ENCODE data around the gene FUCA2.
"Not testable (repeated sequence)": the region's sequence is repeated elsewhere in the genome, so short reads cannot be mapped to it uniquely, and the experiment has no call there.

FUCA2 gene

DNA sequence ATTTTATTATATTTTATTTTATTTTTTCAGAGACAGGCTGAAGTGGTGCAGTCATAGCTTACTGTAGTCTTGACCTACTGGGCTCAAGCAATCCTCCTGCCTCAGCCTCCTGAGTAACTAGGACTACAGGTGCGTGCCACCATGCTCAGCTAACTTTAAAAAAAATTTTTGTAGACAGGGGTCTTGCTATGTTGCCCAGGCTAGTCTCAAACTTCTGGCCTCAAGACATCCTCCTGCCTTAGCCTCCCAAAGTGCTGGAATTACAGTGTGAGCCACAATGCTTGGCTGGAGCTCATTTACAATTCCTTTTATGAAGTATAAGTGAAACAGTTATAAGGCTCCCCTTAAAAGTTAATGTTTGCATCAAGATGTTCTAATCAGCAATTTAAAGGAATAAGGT lies 14.5 kb downstream of the FUCA2 start:
- DNase-seq (ENCODE audit: low read depth) = no peak

DNA sequence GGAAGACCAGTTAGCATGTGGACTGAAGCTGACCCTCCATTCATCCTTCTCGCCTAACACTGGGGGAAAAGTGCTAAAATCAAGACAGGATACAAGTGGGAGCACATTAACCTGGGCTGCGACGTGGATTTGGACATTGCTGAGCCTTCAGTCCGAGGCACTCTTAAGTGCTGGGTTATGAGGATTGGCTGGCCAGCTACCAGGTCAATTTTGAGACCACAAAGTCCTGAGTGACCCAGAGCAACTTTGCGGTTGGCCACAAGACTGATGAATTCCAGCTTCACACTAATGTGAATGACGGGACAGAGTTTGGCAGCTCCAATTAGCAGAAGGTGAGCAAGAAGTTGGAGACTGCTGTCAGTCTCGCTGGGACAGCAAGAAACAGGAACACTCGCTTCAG lies 20.7 kb downstream of the FUCA2 start:
- no peak for DNase-seq (ENCODE audit: low read depth)

DNA sequence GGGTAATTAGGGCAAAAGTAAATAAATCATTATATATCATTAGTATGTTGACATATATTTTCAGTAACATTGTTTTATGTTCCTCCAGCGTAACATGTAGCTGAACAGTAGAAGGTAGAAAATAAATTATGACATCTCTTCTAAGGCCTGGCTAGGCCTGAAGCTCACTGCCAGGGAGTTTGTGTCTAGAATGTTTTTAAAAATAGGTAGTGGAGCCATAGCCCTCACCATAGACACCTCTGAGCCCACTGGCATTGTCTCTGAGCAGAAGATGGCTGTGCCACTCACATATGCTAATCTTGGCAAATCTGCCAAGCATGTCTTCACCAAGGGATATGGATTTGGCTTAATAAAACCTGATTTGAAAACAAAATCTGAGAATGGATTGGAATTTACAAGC lies 21.3 kb downstream of the FUCA2 start:
- DNase-seq (ENCODE audit: low read depth) = no peak

DNA sequence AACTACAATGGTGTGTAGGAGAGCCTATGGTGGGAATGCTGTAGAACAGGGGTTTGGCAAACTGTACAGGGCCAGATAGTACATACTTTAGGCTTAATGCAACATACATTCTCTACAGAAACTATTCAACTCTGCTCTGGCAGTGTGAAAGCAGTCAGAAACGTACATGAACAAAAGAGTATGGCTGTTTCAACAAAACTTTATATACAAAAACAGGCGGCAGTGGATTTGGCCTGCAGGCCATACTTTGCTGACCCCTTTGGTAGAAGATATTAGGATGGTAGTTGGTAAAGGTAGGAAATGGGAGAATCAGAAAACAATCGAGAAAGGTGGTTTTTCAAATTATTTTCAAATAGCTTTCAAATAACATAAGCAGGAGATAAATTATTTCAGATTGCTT lies 24.8 kb downstream of the FUCA2 start:
- DNase-seq (ENCODE audit: low read depth) = no peak

DNA sequence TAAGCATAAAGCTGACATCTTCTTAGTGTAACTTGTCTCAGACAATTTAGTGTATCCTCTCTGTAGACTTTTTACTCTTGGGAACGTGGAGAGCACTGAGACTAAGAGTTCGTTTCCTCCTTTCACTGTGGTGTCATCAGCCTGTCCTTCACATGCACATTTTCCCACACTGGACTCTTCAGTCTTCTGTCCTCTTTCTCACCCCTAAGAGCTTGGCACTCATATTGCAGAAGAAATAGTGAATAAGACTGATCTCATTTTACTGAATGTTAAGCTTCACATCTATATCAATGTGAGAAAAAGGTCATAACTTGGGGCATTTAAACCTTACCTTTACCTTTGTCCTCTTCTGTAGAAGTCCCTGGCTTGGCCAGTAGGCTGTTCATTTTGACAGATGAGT lies 25.6 kb downstream of the FUCA2 start:
- DNase-seq (ENCODE audit: low read depth) = no peak

DNA sequence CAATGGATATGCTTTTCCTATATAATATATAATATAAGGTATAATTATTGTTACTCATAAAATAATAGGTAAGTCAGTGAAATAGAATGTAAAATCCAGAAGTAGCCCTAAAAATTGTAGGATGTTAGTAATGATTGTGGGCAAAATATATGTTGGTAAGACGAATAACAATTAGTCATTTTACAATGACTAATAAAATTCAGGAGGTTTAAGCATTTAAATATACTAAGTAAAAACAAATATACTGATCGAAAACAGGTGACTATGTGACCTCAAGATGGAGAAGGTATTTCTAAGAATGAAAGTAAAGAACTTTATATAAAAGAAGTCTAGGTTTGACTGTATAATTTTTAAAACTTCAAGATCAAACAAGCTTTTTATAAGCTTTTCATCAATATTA lies 28.9 kb downstream of the FUCA2 start:
- no peak for DNase-seq (ENCODE audit: low read depth)

DNA sequence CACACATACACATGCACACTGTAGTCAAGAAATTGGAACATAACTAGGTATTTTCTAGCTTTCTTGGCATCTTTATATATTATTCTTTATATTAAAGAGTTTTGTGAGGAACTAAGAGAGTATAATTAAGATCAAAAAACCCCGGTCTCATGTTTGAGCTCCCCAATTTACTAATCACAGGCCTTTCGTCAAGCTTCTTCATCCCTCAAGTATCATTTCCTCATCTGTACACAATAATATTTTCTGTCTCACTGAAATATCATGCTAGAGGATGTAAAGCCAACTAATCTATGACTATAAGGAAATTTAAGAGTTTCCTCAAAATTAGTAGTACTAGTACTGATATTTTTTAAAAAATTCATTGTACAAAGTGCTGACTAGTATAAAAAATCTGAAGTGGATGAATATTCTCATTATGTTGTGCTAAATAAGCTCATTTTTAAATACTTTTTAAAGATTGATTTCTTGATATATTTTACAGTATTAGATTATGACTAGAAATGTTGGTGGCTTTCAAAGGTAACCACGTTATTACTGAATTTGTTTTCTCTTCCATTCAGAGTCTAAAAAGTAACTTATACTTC lies 32.9 kb downstream of the FUCA2 start:
- DNase-seq (ENCODE audit: low read depth) = no peak

DNA sequence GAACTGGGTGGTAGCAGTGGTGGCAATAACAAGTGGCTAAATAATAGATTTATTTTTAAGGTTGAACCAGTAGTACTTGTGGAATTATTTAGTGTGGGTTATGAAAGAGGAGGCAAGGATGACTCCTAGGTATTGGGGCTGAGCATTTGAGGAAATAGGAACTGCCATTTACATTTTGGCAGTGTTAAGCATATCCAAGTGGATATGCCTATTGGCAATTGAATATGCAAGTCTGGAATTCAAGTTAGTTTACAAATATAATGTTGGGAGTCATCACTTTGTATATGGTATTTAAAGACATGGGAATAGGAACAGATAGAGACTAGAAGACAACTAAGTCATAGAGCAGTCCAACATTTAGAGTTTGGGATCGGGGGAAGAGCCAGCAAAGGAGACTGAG lies 35.0 kb downstream of the FUCA2 start:
- DNase-seq (ENCODE audit: low read depth) = no peak

DNA sequence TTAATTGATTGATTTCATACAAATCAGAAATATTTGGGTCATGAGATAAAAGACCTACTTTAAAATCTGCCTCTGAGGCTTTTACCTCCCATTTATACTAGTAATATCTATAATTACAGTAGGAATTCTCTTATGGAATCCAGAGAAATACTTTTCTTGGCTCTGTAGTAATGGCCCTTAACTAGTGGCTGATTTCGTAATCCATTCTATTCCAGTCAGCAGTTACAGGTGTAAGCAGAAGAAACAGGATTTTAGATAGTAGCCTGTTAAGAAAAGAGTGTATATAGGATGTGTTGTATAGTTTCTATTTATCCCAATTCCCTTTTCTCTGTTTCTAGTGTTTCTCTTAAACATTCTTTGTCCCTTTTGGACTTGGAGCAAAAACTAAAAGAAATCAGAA lies 39.7 kb downstream of the FUCA2 start:
- DNase-seq (ENCODE audit: low read depth) = no peak

DNA sequence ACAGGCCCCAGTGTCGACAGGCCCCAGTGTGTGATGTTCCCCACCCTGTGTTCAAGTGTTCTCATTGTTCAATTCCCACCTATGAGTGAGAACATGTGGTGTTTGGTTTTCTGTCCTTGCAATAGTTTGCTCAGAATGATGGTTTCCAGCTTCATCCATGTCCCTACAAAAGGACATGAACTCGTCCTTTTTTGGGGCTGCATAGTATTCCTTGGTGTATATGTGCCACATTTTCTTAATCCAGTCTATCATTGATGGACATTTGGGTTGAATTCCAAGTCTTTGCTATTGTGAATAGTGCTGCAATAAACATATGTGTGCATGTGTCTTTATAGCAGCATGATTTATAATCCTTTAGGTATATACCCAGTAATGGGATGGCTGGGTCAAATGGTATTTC lies 42.7 kb downstream of the FUCA2 start:
- not testable (repeated sequence) for DNase-seq (ENCODE audit: low read depth)

DNA sequence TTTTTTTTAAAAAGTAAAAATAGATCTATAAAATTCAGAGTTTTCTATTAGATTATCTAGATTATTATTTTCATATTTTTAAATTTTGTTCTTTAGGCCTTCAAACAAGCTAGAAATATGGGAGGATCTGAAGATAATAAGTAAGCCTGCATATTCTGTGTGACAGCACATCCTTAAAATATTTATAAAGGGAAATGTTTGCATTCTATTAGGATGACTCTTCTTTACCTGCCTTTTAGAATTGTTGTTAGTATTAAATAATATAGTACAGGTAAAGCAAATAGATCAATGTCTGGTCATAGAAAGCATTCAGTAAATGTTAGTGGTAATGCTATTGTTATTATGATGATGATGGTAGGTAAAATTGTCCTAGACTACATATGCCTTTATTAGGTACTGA lies 43.5 kb downstream of the FUCA2 start:
- DNase-seq (ENCODE audit: low read depth) = no peak

DNA sequence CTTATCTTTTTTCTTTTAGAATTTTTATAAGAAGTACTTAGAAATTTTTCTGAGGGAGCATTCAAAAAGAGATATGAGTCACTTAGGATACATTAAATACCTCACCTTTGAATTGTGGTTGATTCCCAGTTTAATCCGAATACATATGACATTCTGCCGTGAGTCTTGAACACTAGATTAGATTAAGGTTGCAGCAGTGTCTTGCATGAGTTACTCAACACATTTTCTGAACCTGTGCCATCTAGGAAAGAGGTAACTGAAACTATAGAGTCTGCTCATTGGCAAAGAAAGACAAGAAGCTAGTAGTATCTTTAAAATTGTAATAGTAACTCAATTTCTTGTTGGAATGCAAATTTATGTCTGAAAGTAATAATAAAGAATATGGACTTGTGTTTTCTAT lies 46.0 kb downstream of the FUCA2 start:
- no peak for DNase-seq (ENCODE audit: low read depth)

DNA sequence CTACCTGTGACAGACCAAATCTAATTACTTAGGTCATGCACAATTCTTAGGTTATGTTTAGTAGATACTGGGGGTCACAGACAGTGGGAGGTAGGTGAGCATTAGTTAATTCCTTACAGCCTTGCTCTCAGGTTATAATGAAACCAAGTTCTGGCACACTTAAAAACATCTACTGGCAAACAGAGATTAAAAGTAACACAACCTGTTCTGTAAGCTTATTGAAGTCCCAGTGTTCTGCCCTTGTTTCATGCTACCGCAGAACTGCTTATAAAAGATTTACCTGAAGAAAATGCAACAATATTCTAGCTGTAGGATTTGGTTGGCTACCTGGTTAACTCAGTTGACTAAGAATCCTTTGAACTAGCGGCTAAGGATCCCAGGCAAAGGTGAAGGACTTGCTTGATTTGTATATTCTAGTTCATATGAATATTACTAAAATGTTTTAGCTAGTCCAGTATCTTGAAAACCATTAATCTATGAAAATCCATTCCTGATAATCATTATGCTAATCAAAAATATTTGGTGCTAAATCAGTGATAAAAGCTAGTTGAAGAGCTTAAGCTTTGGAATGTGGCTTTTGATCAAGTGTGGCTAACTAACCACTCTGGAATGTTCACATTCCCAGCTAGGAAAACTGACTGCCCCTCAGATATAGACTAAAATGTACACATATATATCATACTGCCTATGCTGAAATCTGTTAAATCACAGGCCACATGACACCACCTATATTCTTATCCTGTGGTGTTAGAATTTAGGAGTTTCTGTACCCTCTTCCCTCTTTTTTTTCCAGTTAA lies 53.8 kb downstream of the FUCA2 start:
- no peak for DNase-seq (ENCODE audit: low read depth)

DNA sequence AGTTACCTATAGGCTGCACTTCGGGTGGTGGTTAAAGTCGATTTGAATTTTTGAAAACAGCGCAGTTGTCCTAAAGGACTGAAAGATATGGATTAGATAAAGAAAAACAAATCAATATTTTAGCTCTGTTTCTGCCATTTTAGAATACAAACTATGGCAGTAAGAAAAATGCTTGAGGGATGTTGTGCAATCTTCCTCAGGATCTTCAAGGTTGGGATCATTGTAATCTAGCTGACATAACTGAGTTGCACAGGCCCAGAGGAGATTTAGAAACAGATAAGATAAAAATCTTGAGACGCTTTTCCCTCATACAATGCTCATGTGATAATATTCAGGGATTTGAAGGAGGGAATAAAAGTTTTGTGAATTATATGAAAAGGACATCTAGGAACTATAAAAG lies 60.0 kb downstream of the FUCA2 start:
- DNase-seq (ENCODE audit: low read depth) = no peak

DNA sequence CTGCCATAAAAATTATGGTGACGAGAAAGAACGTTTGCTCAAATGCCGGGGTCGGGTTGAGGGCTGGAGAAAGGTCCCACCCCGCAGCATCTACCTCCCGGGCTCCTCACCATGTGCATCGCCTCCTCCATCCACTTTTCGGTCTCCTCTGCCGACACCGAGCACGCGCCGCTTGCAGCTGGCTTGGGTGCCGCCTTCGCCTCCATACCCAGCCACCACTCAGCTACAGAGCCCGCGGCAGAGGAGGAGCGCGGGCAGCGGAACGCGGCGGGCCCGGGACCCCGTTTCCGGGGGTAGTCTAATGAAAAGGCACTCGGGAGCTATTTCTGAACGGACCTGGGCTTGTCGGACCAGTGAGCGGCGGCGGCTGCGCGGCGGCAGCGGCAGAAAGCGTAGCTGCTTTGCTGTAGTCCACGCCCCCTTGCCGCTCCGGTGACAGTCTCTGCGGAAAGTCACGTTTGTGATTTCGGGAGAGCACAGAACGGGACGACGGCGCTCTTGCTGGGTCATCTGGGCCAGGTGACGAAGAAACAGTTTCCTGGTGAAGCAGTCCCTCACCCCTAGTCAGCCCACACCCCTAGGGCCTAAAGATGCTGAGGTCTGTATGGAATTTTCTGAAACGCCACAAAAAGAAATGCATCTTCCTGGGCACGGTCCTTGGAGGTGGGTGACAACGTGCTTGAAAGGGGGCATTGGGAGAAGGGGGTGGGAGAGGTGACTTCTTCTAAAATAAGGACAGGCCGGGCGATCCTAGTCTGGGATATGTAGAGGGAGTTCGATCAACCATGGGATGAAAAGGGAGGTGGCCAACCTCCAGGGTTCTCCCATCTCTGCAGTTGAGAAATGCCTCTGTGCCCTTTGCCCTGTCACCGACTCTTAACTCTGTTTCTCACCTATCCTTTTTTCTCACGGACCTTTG lies 60.8 kb downstream of the FUCA2 start, which contains the start of the genes ADAT2 and PEX3:
ADAT2 (minus strand) TSS at position 243 of the 919 bp plus-strand sequence; CDS start at position 206, 37 bp downstream.
PEX3 (plus strand) TSS at position 353 of the 919 bp plus-strand sequence; CDS start at position 591, 238 bp downstream.
- peak; percentile 90 for DNase-seq (ENCODE audit: low read depth)

DNA sequence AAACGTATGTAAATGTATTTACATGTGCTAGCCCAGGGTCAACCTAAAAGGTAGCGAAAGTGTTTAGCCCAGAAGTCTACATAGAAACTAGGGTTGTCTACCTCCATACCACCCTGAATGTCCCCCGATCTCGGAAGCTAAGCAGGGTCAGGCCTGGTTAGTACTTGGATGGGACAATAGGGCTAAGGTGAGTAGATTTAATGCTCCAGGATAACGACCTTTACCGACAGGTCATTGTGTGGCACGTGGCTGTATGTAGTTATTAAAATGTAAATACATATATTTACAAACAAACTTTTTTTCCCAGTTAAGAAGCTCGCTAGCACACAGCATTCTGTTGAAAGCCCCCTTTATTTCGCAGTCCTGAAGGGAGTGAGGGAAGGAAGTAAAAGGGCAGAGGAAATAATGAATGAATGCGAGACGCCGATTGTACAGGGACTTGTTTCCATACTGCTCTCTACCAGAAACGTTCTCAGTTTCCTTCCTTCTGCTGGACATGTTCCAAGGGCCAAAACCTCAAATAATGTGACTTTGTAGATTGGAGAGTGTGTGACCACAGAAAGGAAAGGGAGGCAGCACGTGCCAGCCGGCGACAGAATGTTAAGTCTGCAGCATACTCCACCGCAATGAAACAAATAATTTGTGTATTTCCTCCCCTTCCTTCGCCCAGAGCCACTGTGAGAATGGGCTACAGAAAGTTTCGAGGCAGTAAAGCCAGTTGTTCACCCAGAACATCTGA lies 61.6 kb downstream of the FUCA2 start:
- no peak for DNase-seq (ENCODE audit: low read depth)

DNA sequence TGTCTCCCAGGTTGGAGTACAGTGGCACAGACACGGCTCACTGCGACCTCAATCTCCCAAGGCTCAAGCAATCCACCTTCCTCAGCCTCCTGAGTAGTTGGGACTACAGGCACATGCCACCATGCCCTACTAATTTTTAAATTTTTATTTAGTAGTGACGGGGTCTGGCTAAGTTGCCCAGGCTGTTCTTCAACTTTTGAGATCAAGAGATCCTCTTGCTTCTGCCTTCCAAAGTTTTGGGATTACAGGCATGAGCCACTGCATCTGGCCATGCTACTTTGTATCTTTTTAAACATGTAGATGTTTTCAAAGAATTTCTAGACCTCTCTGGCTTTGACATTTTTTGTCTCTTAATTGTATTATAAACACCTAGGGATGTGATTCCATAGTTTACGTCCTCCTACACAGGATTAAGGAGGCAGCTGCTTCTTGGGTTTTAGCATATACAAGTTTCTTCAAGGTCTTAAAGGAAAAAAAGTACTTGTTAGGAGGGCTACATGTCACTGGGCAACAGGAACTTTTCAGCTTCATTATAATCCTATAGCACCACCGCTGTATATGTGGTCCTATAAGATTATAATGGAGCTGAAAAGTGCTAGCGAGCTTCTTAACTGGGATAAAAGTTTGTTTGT lies 62.3 kb downstream of the FUCA2 start:
- DNase-seq (ENCODE audit: low read depth) = no peak

DNA sequence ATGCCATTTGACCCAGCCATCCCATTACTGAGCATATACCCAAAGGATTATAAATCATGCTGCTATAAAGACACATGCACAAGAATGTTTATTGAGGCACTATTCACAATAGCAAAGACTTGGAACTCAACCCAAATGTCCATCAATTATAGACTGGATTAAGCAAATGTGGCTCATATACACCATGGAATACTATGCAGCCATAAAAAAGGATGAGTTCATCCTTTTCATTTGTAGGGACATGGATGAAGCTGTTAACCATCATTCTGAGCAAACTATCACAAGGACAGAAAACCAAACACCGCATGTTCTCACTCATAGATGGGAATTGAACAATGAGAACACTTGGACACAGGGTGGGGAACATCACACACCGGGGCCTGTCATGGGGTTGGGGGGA lies 63.7 kb downstream of the FUCA2 start:
- DNase-seq (ENCODE audit: low read depth) = not testable (repeated sequence)

Measured in activated T-helper 9 cell treated with anti-CD3 and anti-CD28 coated beads, Interleukin-2, amount 50 U/mL, for 16 hours (primary cell).